ENCODE measurements around the gene IPP.
A peak's percentile ranks its signal among the peaks of the same experiment; 100 is the strongest.

IPP gene

DNA sequence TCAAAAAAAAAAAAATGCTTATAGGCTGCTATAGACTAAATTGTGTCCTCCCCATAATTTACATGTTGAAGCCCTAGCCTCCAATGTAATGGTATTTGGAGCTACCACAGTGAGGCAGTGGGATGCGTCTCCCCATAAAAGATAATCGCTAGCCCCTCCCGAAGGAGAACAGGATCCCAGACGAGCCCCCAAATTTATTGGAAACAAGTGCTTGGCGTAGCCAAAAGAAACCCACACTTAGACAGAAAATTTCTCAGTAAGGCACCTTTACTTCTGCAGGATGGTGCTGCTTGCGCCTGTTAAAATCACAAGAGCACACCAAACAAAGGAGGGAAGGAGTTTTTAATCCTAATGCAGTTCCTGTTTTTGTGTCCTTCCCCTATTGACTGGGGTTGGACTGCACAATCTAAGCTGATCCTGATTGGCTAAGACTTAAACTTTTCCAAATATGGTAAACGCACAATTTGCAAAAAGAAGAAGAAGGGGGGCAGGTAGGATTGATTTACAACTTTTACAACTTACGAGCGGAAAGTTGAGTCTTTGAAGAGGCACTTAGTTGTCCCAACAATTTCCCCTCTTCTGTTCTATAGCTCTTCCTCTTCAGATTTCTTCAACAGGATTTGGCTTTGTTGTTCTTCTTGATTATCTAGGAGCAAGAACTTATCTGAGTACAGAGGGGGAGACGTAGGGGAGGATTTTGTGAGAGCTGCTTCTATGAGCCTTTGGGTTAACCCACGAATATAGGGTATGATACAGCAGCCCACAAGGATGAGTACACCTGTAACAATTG, 3.0 kb upstream of the IPP start:
- TF ChIP-seq RAD21 (IDR thresholded peaks at IDR 0.05; ENCODE audit: low read depth): no peak
- no peak for TF ChIP-seq CEBPB (IDR thresholded peaks at IDR 0.05)
- no peak for TF ChIP-seq TAF1 (IDR thresholded peaks at IDR 0.05; ENCODE audit: low read depth)
- TF ChIP-seq EGR1 (IDR thresholded peaks at IDR 0.05): no peak
- no peak for TF ChIP-seq FOXM1 (IDR thresholded peaks at IDR 0.05; ENCODE audit: borderline replicate concordance, low read depth)
- TF ChIP-seq EP300 (IDR thresholded peaks at IDR 0.05; ENCODE audit: borderline replicate concordance): no peak
- no peak for TF ChIP-seq NFIC (IDR thresholded peaks at IDR 0.05)
- TF ChIP-seq YY1 (IDR thresholded peaks at IDR 0.05; ENCODE audit: low read depth): no peak
- TF ChIP-seq, protein P1, sequence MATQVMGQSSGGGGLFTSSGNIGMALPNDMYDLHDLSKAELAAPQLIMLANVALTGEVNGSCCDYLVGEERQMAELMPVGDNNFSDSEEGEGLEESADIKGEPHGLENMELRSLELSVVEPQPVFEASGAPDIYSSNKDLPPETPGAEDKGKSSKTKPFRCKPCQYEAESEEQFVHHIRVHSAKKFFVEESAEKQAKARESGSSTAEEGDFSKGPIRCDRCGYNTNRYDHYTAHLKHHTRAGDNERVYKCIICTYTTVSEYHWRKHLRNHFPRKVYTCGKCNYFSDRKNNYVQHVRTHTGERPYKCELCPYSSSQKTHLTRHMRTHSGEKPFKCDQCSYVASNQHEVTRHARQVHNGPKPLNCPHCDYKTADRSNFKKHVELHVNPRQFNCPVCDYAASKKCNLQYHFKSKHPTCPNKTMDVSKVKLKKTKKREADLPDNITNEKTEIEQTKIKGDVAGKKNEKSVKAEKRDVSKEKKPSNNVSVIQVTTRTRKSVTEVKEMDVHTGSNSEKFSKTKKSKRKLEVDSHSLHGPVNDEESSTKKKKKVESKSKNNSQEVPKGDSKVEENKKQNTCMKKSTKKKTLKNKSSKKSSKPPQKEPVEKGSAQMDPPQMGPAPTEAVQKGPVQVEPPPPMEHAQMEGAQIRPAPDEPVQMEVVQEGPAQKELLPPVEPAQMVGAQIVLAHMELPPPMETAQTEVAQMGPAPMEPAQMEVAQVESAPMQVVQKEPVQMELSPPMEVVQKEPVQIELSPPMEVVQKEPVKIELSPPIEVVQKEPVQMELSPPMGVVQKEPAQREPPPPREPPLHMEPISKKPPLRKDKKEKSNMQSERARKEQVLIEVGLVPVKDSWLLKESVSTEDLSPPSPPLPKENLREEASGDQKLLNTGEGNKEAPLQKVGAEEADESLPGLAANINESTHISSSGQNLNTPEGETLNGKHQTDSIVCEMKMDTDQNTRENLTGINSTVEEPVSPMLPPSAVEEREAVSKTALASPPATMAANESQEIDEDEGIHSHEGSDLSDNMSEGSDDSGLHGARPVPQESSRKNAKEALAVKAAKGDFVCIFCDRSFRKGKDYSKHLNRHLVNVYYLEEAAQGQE (IDR thresholded peaks at IDR 0.05; ENCODE audit: low read depth): no peak
- TF ChIP-seq CREB1 (IDR thresholded peaks at IDR 0.05; ENCODE audit: low read depth): no peak
- no peak for TF ChIP-seq TCF12 (IDR thresholded peaks at IDR 0.05; ENCODE audit: low read depth)

DNA sequence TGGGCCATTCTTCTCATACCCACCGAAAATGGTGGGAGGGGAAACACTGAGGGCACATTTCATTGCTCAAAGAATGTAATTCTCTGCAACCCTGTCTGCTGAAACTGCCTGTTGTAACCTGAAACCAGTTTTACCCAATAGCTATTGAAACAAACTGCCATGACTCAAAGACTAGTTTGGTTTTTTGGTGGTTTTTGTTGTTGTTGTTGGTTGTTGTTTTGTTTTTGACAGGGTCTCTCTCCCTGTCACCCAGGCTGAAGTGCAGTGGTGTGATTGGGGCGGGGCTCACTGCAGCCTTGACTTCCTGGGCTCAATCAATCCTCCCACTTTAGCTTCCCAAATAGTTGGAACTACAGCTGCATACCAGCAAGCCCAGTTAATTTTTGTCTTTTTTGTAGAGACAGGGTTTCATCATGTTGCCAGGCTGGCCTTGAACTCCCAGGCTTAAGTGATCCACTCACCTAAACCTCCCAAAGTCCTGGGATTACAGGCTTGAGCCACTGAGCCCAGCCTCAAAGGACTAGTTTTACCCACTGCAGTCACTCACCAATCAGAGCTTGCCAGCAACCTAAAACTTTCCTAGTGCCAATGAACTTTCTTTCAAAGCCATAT, 2.1 kb upstream of the IPP start:
- TF ChIP-seq FOXM1 (IDR thresholded peaks at IDR 0.05; ENCODE audit: borderline replicate concordance, low read depth): no peak
- TF ChIP-seq, protein P1 (IDR thresholded peaks at IDR 0.05; ENCODE audit: low read depth): no peak
- TF ChIP-seq YY1 (IDR thresholded peaks at IDR 0.05; ENCODE audit: low read depth): no peak; the same call in 1 of the 2 replicates
- TF ChIP-seq TCF12 (IDR thresholded peaks at IDR 0.05; ENCODE audit: low read depth): no peak
- TF ChIP-seq CREB1 (IDR thresholded peaks at IDR 0.05; ENCODE audit: low read depth): no peak
- no peak for TF ChIP-seq RAD21 (IDR thresholded peaks at IDR 0.05; ENCODE audit: low read depth)
- TF ChIP-seq TEAD4 (IDR thresholded peaks at IDR 0.05): peak; percentile 22; the same call in 1 of the 2 replicates
- TF ChIP-seq EP300 (IDR thresholded peaks at IDR 0.05; ENCODE audit: borderline replicate concordance): no peak
- TF ChIP-seq TAF1 (IDR thresholded peaks at IDR 0.05; ENCODE audit: low read depth): no peak
- TF ChIP-seq, protein P2, sequence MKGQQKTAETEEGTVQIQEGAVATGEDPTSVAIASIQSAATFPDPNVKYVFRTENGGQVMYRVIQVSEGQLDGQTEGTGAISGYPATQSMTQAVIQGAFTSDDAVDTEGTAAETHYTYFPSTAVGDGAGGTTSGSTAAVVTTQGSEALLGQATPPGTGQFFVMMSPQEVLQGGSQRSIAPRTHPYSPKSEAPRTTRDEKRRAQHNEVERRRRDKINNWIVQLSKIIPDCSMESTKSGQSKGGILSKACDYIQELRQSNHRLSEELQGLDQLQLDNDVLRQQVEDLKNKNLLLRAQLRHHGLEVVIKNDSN (IDR thresholded peaks at IDR 0.05): no peak
- peak; percentile 30; the same call in 1 of the 2 replicates for TF ChIP-seq CEBPB (IDR thresholded peaks at IDR 0.05)
- TF ChIP-seq NFIC (IDR thresholded peaks at IDR 0.05): no peak
- no peak for TF ChIP-seq EGR1 (IDR thresholded peaks at IDR 0.05)
- TF ChIP-seq ZBTB7A (IDR thresholded peaks at IDR 0.05; ENCODE audit: low read depth): no peak
- TF ChIP-seq, protein P3, sequence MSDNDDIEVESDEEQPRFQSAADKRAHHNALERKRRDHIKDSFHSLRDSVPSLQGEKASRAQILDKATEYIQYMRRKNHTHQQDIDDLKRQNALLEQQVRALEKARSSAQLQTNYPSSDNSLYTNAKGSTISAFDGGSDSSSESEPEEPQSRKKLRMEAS (IDR thresholded peaks at IDR 0.05): no peak

DNA sequence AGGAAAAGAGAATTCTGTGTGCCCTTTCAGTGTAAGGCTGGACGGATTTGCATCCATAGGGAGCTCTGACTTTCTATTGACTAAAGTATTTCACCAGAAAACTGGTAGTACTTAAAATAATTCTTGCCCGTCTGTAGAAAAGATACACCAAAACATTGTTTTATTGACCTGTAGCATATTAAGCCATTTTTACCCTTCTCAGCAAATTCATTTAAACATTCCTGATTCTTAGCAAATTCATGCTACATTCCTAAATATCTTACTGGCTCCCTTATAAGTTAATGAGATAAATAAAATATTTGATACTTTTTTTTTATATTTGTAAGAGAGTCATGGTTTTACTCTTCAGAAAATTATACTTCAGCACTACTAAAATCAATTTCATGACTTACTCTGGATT, 1.6 kb upstream of the IPP start:
- TF ChIP-seq ZBTB7A (IDR thresholded peaks at IDR 0.05; ENCODE audit: low read depth): no peak
- TF ChIP-seq YY1 (IDR thresholded peaks at IDR 0.05; ENCODE audit: low read depth): no peak
- no peak for TF ChIP-seq CEBPB (IDR thresholded peaks at IDR 0.05)
- TF ChIP-seq, protein P3 (IDR thresholded peaks at IDR 0.05): no peak
- TF ChIP-seq TEAD4 (IDR thresholded peaks at IDR 0.05): no peak
- TF ChIP-seq CREB1 (IDR thresholded peaks at IDR 0.05; ENCODE audit: low read depth): no peak
- TF ChIP-seq, protein P2 (IDR thresholded peaks at IDR 0.05): no peak
- no peak for TF ChIP-seq TAF1 (IDR thresholded peaks at IDR 0.05; ENCODE audit: low read depth)
- TF ChIP-seq, protein P1 (IDR thresholded peaks at IDR 0.05; ENCODE audit: low read depth): no peak
- TF ChIP-seq TCF12 (IDR thresholded peaks at IDR 0.05; ENCODE audit: low read depth): no peak
- TF ChIP-seq RAD21 (IDR thresholded peaks at IDR 0.05; ENCODE audit: low read depth): no peak
- TF ChIP-seq EP300 (IDR thresholded peaks at IDR 0.05; ENCODE audit: borderline replicate concordance): no peak
- no peak for TF ChIP-seq EGR1 (IDR thresholded peaks at IDR 0.05)
- TF ChIP-seq FOXM1 (IDR thresholded peaks at IDR 0.05; ENCODE audit: borderline replicate concordance, low read depth): no peak
- TF ChIP-seq NFIC (IDR thresholded peaks at IDR 0.05): no peak
